Bladder microvascular endothelial cell (primary cell): ENCODE results near the gene ASNS. TPM values are rescaled to one million over a fixed set of nuclear protein-coding genes. Genes with fewer than 3 reads are reported as not detected.

Experiments used
- total RNA-seq: library from RNA; depleted of rRNA; stranded (reverse); fragments of >200 nt; gene quantifications from 2 replicates; pipeline ENCODE4 v1.2.3, GENCODE V29; 2014

ASNS gene
- total RNA-seq = 3.4 and 7.3 TPM in 2 replicates

GRCh38 chr7:97872025-97872669 lies at the start of gene ASNS:
Gene ASNS (minus strand): TSS chr7:97872408. CDS start chr7:97869156, 3,252 bp downstream.

Other genes with a start within 250 kb of the ASNS start
- gene TAC1, start 140.3 kb downstream of the ASNS start, total RNA-seq = not detected in 2 replicates
- not detected in 2 replicates for gene OCM2, start 117.8 kb upstream of the ASNS start, total RNA-seq
- gene LMTK2, start 234.5 kb upstream of the ASNS start, total RNA-seq = 5.2 and 11.5 TPM in 2 replicates